ENCODE data around the gene TMEM114.

The TMEM114 gene

GRCh38 chr16:8611886-8612600 is 21.7 kb upstream of the TMEM114 start:
- no peak for DNase-seq (ENCODE audit: low read depth)
- H3K4me3 ChIP-seq (ENCODE audit: control insufficient read depth, low read depth, low read length) = no peak overlapping the region
- TF ChIP-seq CTCF (IDR thresholded peaks at IDR 0.05; ENCODE audit: control insufficient read depth, insufficient read depth, low read depth, low read length, missing control alignments) = no peak

- DNase-seq (ENCODE audit: low read depth) = no peak
- TF ChIP-seq CTCF (IDR thresholded peaks at IDR 0.05; ENCODE audit: control insufficient read depth, insufficient read depth, low read depth, low read length, missing control alignments) = no peak
- no peak overlapping the region for H3K4me3 ChIP-seq (ENCODE audit: control insufficient read depth, low read depth, low read length)
These were observed 20.8 kb upstream of the TMEM114 start for GRCh38 chr16:8611122-8611521.

- no peak for DNase-seq (ENCODE audit: low read depth)
- no peak for TF ChIP-seq CTCF (IDR thresholded peaks at IDR 0.05; ENCODE audit: control insufficient read depth, insufficient read depth, low read depth, low read length, missing control alignments)
- no peak overlapping the region for H3K4me3 ChIP-seq (ENCODE audit: control insufficient read depth, low read depth, low read length)
These were observed 16.9 kb upstream of the TMEM114 start for GRCh38 chr16:8607214-8607613.

- no peak overlapping the region for H3K4me3 ChIP-seq (ENCODE audit: control insufficient read depth, low read depth, low read length)
- DNase-seq (ENCODE audit: low read depth) = no peak
- TF ChIP-seq CTCF (IDR thresholded peaks at IDR 0.05; ENCODE audit: control insufficient read depth, insufficient read depth, low read depth, low read length, missing control alignments) = no peak
These were observed 15.2 kb upstream of the TMEM114 start for GRCh38 chr16:8605554-8605953.

GRCh38 chr16:8600144-8600775 is 9.9 kb upstream of the TMEM114 start:
- no peak overlapping the region for H3K4me3 ChIP-seq (ENCODE audit: control insufficient read depth, low read depth, low read length)
- no peak for TF ChIP-seq CTCF (IDR thresholded peaks at IDR 0.05; ENCODE audit: control insufficient read depth, insufficient read depth, low read depth, low read length, missing control alignments)
- DNase-seq (ENCODE audit: low read depth) = no peak

GRCh38 chr16:8596581-8596980 is 6.3 kb upstream of the TMEM114 start:
- no peak for TF ChIP-seq CTCF (IDR thresholded peaks at IDR 0.05; ENCODE audit: control insufficient read depth, insufficient read depth, low read depth, low read length, missing control alignments)
- no peak overlapping the region for H3K4me3 ChIP-seq (ENCODE audit: control insufficient read depth, low read depth, low read length)
- DNase-seq (ENCODE audit: low read depth) = no peak
